ENCODE data around the gene PKNOX2. TPM values are rescaled to one million over a fixed set of nuclear protein-coding genes. Genes with fewer than 3 reads are reported as not detected.

The PKNOX2 gene
- total and polyA plus RNA-seq, 4 donors, result 0.14 to 0.29 (median 0.24) TPM

DNA sequence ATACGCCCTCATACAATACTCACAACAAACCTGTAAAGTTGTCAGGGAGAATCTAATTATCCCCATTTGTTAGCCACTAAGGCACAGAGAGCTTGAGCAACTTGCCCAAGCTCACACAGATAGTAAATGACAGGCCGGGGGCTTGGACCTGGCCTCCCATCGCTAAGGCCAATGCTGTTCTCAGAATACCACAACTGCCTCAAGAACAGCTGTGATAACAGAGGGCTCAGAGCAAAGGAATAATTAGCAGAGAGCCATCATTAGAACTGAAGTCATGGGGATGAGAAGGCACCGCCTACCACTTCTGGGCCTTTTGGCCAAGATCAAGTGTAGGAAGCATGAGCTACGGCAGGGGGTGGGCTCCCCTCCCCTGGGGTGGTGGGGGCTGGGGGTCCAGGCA is 232.9 kb downstream of the PKNOX2 start (continued):
- TF ChIP-seq, protein P1, sequence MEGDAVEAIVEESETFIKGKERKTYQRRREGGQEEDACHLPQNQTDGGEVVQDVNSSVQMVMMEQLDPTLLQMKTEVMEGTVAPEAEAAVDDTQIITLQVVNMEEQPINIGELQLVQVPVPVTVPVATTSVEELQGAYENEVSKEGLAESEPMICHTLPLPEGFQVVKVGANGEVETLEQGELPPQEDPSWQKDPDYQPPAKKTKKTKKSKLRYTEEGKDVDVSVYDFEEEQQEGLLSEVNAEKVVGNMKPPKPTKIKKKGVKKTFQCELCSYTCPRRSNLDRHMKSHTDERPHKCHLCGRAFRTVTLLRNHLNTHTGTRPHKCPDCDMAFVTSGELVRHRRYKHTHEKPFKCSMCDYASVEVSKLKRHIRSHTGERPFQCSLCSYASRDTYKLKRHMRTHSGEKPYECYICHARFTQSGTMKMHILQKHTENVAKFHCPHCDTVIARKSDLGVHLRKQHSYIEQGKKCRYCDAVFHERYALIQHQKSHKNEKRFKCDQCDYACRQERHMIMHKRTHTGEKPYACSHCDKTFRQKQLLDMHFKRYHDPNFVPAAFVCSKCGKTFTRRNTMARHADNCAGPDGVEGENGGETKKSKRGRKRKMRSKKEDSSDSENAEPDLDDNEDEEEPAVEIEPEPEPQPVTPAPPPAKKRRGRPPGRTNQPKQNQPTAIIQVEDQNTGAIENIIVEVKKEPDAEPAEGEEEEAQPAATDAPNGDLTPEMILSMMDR (IDR thresholded peaks at IDR 0.05; ENCODE audit: low read depth, low read length, missing input control), result no peak

DNA sequence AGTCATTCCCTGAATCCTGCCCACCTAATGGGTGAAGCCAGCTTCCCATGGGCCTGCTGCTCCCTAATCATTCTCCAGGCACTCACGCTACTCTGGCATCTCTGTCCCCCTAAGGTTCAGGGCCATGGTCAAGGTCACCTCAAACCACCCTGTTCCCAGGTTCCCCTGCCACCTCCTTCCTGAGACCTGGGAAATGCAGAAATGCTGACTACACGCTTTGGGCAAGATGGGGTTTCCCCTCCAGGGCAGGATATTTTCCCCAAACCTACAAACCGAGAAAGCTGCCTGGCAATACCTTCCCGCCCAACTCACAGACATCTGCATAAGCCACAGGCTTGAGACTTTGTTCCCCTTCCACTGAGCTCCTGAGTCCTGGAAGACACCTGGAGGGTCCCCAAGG is 233.9 kb downstream of the PKNOX2 start:
- Histone ChIP-seq H3K36me3 (ENCODE audit: control insufficient read depth in 4 of 4, insufficient read depth in 3 of 4, low read depth in 1 of 4, low read length in 3 of 4) (no peaks in the 10 kb centered on the region), H3K4me3 (ENCODE audit: low read depth in 1 of 3, low read length in 3 of 3) (no peak overlapping the region), H3K27ac (ENCODE audit: low read depth in 1 of 2, low read length in 2 of 2) (no peak overlapping the region), H3K4me1 (ENCODE audit: control insufficient read depth in 4 of 4, insufficient read depth in 4 of 4, low read length in 3 of 4) (no peaks in the 10 kb centered on the region), H3K9ac (ENCODE audit: low read depth in 1 of 2, low read length in 2 of 2) (no peak overlapping the region), H3K27me3 (ENCODE audit: control insufficient read depth in 4 of 4, insufficient read depth in 4 of 4, low read length in 3 of 4) (no peaks in the 10 kb centered on the region), H3K9me3 (ENCODE audit: control insufficient read depth in 4 of 4, low read length in 3 of 4) (no peaks in the 10 kb centered on the region)
- TF ChIP-seq, protein P2, sequence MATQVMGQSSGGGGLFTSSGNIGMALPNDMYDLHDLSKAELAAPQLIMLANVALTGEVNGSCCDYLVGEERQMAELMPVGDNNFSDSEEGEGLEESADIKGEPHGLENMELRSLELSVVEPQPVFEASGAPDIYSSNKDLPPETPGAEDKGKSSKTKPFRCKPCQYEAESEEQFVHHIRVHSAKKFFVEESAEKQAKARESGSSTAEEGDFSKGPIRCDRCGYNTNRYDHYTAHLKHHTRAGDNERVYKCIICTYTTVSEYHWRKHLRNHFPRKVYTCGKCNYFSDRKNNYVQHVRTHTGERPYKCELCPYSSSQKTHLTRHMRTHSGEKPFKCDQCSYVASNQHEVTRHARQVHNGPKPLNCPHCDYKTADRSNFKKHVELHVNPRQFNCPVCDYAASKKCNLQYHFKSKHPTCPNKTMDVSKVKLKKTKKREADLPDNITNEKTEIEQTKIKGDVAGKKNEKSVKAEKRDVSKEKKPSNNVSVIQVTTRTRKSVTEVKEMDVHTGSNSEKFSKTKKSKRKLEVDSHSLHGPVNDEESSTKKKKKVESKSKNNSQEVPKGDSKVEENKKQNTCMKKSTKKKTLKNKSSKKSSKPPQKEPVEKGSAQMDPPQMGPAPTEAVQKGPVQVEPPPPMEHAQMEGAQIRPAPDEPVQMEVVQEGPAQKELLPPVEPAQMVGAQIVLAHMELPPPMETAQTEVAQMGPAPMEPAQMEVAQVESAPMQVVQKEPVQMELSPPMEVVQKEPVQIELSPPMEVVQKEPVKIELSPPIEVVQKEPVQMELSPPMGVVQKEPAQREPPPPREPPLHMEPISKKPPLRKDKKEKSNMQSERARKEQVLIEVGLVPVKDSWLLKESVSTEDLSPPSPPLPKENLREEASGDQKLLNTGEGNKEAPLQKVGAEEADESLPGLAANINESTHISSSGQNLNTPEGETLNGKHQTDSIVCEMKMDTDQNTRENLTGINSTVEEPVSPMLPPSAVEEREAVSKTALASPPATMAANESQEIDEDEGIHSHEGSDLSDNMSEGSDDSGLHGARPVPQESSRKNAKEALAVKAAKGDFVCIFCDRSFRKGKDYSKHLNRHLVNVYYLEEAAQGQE (IDR thresholded peaks at IDR 0.05), result no peak
- TF ChIP-seq, protein P3, sequence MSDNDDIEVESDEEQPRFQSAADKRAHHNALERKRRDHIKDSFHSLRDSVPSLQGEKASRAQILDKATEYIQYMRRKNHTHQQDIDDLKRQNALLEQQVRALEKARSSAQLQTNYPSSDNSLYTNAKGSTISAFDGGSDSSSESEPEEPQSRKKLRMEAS (IDR thresholded peaks at IDR 0.05), result no peak
- 75% methylated on average over 4 of the region's 4 CpGs for WGBS
- DNase-seq (ENCODE audit: low spot score), result no peak

DNA sequence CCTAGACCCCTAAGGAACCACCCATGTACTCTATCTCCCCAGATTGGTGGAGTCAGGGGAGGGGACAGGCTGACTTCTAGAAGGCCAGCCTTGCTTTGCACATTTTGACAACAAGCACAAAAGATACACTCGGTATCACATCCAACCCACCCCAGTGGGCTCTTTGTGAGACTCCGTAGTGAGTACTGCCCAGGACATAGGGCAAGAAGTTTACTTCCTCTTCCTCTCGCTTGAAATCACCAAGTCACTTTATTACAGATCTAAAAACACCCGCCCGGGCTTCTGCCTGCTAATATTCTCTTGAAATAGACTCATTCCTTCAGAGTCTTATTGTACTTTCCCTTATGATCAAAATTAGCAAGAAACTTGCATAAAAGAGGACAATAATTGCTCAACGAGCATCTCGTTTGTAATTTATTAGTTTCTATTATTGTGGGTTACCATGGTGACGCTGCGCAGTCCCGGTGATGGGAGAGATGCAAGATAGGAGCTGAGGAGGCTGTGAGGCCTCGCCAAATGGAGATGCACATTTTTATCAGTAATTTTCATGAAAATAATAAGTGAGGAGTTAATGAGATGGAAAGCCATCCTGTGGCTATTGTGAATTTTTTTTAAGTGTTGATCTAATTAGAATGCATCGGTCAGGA is 234.6 kb downstream of the PKNOX2 start:
- H3K4me3 ChIP-seq (ENCODE audit: low read depth in 1 of 3, low read length in 3 of 3), result no peak overlapping the region
- no peak overlapping the region for H3K9ac ChIP-seq (ENCODE audit: low read depth in 1 of 2, low read length in 2 of 2)
- no peaks in the 10 kb centered on the region for H3K36me3 ChIP-seq (ENCODE audit: control insufficient read depth in 4 of 4, insufficient read depth in 3 of 4, low read depth in 1 of 4, low read length in 3 of 4)
- no peaks in the 10 kb centered on the region for H3K9me3 ChIP-seq (ENCODE audit: control insufficient read depth in 4 of 4, low read length in 3 of 4)
- 71% methylated on average over 12 of the region's 12 CpGs for WGBS
- DNase-seq (ENCODE audit: low spot score), result no peak
- no peak overlapping the region for H3K27ac ChIP-seq (ENCODE audit: low read depth in 1 of 2, low read length in 2 of 2)
- no peaks in the 10 kb centered on the region for H3K4me1 ChIP-seq (ENCODE audit: control insufficient read depth in 4 of 4, insufficient read depth in 4 of 4, low read length in 3 of 4)
- H3K27me3 ChIP-seq (ENCODE audit: control insufficient read depth in 4 of 4, insufficient read depth in 4 of 4, low read length in 3 of 4), result no peaks in the 10 kb centered on the region
- TF ChIP-seq RXRA (IDR thresholded peaks at IDR 0.05), result no peak
- no peak for TF ChIP-seq FOXA2 (IDR thresholded peaks at IDR 0.05)
- TF ChIP-seq, protein P4, sequence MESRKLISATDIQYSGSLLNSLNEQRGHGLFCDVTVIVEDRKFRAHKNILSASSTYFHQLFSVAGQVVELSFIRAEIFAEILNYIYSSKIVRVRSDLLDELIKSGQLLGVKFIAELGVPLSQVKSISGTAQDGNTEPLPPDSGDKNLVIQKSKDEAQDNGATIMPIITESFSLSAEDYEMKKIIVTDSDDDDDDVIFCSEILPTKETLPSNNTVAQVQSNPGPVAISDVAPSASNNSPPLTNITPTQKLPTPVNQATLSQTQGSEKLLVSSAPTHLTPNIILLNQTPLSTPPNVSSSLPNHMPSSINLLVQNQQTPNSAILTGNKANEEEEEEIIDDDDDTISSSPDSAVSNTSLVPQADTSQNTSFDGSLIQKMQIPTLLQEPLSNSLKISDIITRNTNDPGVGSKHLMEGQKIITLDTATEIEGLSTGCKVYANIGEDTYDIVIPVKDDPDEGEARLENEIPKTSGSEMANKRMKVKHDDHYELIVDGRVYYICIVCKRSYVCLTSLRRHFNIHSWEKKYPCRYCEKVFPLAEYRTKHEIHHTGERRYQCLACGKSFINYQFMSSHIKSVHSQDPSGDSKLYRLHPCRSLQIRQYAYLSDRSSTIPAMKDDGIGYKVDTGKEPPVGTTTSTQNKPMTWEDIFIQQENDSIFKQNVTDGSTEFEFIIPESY (IDR thresholded peaks at IDR 0.05), result no peak
- no peak for TF ChIP-seq GABPA (IDR thresholded peaks at IDR 0.05 in 1 of 2, conservative IDR thresholded peaks at IDR 0.05 in 1 of 2)
- no peak for TF ChIP-seq FOXA1 (IDR thresholded peaks at IDR 0.05)
- no peak for TF ChIP-seq TAF1 (conservative IDR thresholded peaks at IDR 0.05)
- TF ChIP-seq YY1 (IDR thresholded peaks at IDR 0.05), result no peak
- TF ChIP-seq, protein P1 (IDR thresholded peaks at IDR 0.05; ENCODE audit: low read depth, low read length, missing input control), result no peak
- no peak for TF ChIP-seq EGR1 (IDR thresholded peaks at IDR 0.05; ENCODE audit: low read depth in 2 of 2)
- TF ChIP-seq, protein P5, sequence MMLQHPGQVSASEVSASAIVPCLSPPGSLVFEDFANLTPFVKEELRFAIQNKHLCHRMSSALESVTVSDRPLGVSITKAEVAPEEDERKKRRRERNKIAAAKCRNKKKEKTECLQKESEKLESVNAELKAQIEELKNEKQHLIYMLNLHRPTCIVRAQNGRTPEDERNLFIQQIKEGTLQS (IDR thresholded peaks at IDR 0.05), result no peak
- TF ChIP-seq, protein P3 (IDR thresholded peaks at IDR 0.05), result no peak
- TF ChIP-seq, protein P2 (IDR thresholded peaks at IDR 0.05), result no peak
- TF ChIP-seq NR2F2 (IDR thresholded peaks at IDR 0.05), result no peak
- no peak for TF ChIP-seq HNF4A (conservative IDR thresholded peaks at IDR 0.05)
